H1 (cell line): Measurements from ENCODE around the gene DDX56. TPM values are rescaled to one million over a fixed set of nuclear protein-coding genes. Genes with fewer than 3 reads are reported as not detected.

Experiments used
- polyA plus RNA-seq, 7 experiments: library from polyadenylated mRNA; depleted of rRNA in 3 of 7; stranded (reverse) in 5 of 7; unstranded in 2 of 7; fragments of >200 nt in 5 of 7; fragments of 200-250 nt in 2 of 7; gene quantifications; 1 replicate in 5 of 7; 2 replicates in 1 of 7; 4 replicates in 1 of 7; pipeline versions ENCODE4 v1.2.1 to v1.2.3, GENCODE V29; 2011 to 2013; ENCODE audit warnings: missing spikeins in 2 of 7, mixed read lengths in 2 of 7
- total RNA-seq: library from RNA; stranded (reverse); fragmentation: NEBNext Ultra II Directional; extraction: Animal tissue kit (Norgen Biotek cat#: 25700); gene quantifications from 2 replicates; pipeline ENCODE4 v1.2.1, GENCODE V29; 2021
- TF ChIP-seq, protein P1 (sequence below): IDR thresholded peaks from 2 replicates; pipeline ENCODE4 v1.6.1; 2012; ENCODE audit warnings: low read length, inconsistent platforms

Gene DDX56
- total and polyA plus RNA-seq, 2 of the 8 experiments (the other 6 are each of a cell fraction or from before 2014, with no cell fraction given): 56.9 to 81.6 TPM

DNA sequence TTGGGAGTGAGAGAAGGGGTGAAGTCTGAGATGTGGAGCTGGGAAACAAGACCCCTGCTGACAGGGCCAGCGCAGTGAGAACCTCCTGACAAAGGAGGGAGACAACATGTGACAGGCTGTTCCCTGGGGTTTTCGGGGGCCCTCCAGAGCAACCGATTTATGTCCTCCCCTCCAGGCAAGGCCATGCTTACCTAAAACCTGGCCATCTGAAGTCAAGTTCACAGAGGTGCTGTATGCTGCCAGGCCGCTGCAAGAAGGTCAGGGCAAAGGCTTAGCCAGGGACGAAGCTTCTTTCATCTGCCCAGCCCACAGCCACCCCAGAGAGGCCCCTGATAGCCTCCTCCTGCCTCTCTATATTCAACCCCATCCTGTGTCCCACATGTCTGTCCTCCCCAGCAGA lies 53.1 kb downstream of the DDX56 start (continued):
- TF ChIP-seq, protein P1, sequence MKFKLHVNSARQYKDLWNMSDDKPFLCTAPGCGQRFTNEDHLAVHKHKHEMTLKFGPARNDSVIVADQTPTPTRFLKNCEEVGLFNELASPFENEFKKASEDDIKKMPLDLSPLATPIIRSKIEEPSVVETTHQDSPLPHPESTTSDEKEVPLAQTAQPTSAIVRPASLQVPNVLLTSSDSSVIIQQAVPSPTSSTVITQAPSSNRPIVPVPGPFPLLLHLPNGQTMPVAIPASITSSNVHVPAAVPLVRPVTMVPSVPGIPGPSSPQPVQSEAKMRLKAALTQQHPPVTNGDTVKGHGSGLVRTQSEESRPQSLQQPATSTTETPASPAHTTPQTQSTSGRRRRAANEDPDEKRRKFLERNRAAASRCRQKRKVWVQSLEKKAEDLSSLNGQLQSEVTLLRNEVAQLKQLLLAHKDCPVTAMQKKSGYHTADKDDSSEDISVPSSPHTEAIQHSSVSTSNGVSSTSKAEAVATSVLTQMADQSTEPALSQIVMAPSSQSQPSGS: no peak
